ENCODE measurements around the gene GM2A.
"Not testable (repeated sequence)": the region's sequence is repeated elsewhere in the genome, so short reads cannot be mapped to it uniquely, and the experiment has no call there.

GM2A gene

DNA sequence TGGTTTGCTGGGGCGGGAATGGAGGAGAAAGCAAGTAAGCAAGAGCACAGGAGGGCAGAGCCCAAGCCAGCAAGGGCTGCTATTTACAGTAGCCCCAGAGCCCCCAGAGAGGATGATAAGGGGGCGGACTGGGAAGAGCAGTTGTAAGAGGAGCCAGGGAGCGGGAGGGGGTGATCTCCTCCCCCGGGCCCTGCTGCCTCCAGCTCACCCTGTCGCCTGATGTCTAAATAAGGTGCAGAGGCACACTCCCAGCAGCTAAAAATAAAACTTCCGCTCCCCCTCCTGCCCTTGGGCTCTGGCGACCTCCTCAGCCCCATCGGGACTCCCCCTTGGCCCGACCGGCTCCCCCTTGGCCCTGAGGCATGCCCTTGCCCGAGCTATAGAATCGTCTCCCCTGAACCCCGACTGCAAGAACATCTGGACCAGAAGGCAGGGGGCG is 14.7 kb upstream of the GM2A start:
- Histone ChIP-seq H3K27ac (replicated peaks; ENCODE audit: low read length) (no peak overlapping the region), H3K9ac (ENCODE audit: low read depth, low read length, poor library complexity) (no peak overlapping the region), H3K36me3 (replicated peaks in 1 of 2; ENCODE audit: control insufficient read depth in 2 of 2, insufficient read depth in 2 of 2, low read length in 2 of 2) (no peaks in the 10 kb centered on the region), H2BK5ac (ENCODE audit: low read length) (no peak overlapping the region), H2BK120ac (ENCODE audit: low read depth, low read length) (no peak overlapping the region), H2BK15ac (ENCODE audit: low read length) (no peak overlapping the region), H3K4me2 (ENCODE audit: insufficient read depth, low read length, poor library complexity, severe bottlenecking) (no peak overlapping the region), H3K23ac (ENCODE audit: low read depth, low read length, poor library complexity) (no peak overlapping the region), H2AFZ (ENCODE audit: low read length) (peak overlapping the region; percentile 59), H3K4me1 (ENCODE audit: control insufficient read depth in 2 of 2, insufficient read depth in 1 of 2, low read depth in 1 of 2, low read length in 2 of 2) (no peaks in the 10 kb centered on the region), H4K8ac (ENCODE audit: low read depth, low read length) (no peak overlapping the region), H3K14ac (ENCODE audit: low read length) (no peak overlapping the region), H3K18ac (ENCODE audit: low read length) (no peak overlapping the region), H4K91ac (ENCODE audit: low read depth, low read length, poor library complexity) (no peak overlapping the region), H3K9me3 (replicated peaks in 1 of 2; ENCODE audit: control insufficient read depth in 2 of 2, insufficient read depth in 1 of 2, low read depth in 1 of 2, low read length in 2 of 2) (no peaks in the 10 kb centered on the region), H2AK5ac (ENCODE audit: low read depth, low read length) (no peak overlapping the region), H3K4me3 (ENCODE audit: low read length in 2 of 2) (no peak overlapping the region), H3K27me3 (ENCODE audit: control insufficient read depth in 3 of 3, insufficient read depth in 3 of 3, low read depth in 1 of 3, low read length in 3 of 3) (peaks cover 0 to 18% (median 0%) of the 10 kb centered on the region in 3 experiments), H3K79me1 (ENCODE audit: low read depth, low read length) (no peaks in the 10 kb centered on the region), H3K4ac (ENCODE audit: low read length) (no peak overlapping the region), H2BK12ac (ENCODE audit: low read length) (no peak overlapping the region)
- no CpG with 5 or more reads among the region's 14 CpGs for WGBS, 2 donors (ENCODE audit: extremely low coverage in 2 of 2, insufficient read length in 2 of 2, insufficient replicate concordance in 1 of 2)
- DNase-seq (ENCODE audit: low spot score): no peak

DNA sequence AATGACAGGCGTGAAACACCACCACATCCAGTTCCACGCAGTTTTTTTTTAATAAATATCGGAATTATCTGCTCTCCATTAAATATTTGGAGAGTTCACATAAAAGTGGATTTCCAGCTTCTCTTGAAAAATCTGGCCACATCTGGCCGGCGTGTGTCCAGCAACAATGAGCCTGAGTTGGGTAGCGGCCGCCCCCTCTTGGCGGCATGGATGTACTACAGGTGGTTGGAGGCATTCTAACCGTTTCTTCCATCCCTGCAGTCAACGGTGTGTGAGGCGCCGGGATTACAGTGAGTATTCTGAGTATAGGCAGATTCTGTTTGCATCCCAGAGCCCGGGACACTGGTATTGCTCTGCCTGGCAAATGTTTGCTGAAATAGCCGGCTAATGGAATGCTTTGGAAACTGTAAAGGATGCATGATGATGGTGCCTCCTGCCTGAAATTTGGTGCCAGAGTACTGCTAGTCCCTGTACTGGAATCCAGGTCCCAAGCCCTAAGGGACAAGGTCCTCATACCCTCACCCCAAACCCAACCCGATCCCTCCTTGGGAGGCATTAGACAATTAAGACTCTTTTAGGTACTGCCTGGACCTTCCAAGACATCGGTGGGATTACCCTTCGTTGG is 13.6 kb upstream of the GM2A start:
- DNase-seq (ENCODE audit: low spot score): peak; percentile 65
- H3K9ac ChIP-seq (ENCODE audit: low read depth, low read length, poor library complexity): no peak overlapping the region
- no peaks in the 10 kb centered on the region for H3K36me3 ChIP-seq (replicated peaks in 1 of 2; ENCODE audit: control insufficient read depth in 2 of 2, insufficient read depth in 2 of 2, low read length in 2 of 2)
- H3K4me2 ChIP-seq (ENCODE audit: insufficient read depth, low read length, poor library complexity, severe bottlenecking): no peak overlapping the region
- no CpG with 5 or more reads among the region's 17 CpGs for WGBS, 2 donors (ENCODE audit: extremely low coverage in 2 of 2, insufficient read length in 2 of 2, insufficient replicate concordance in 1 of 2)
- no peak overlapping the region for H3K4ac ChIP-seq (ENCODE audit: low read length)
- peaks cover 0 to 13% (median 0%) of the 10 kb centered on the region in 3 experiments for H3K27me3 ChIP-seq (ENCODE audit: control insufficient read depth in 3 of 3, insufficient read depth in 3 of 3, low read depth in 1 of 3, low read length in 3 of 3)
- no peak overlapping the region for H2BK5ac ChIP-seq (ENCODE audit: low read length)
- no peaks in the 10 kb centered on the region for H3K9me3 ChIP-seq (replicated peaks in 1 of 2; ENCODE audit: control insufficient read depth in 2 of 2, insufficient read depth in 1 of 2, low read depth in 1 of 2, low read length in 2 of 2)
- H3K4me1 ChIP-seq (ENCODE audit: control insufficient read depth in 2 of 2, insufficient read depth in 1 of 2, low read depth in 1 of 2, low read length in 2 of 2): no peaks in the 10 kb centered on the region
- H4K8ac ChIP-seq (ENCODE audit: low read depth, low read length): no peak overlapping the region
- no peak overlapping the region for H2BK15ac ChIP-seq (ENCODE audit: low read length)
- no peak overlapping the region for H3K23ac ChIP-seq (ENCODE audit: low read depth, low read length, poor library complexity)
- no peak overlapping the region for H2BK120ac ChIP-seq (ENCODE audit: low read depth, low read length)
- H4K91ac ChIP-seq (ENCODE audit: low read depth, low read length, poor library complexity): no peak overlapping the region
- H3K27ac ChIP-seq (replicated peaks; ENCODE audit: low read length): no peak overlapping the region
- H3K14ac ChIP-seq (ENCODE audit: low read length): no peak overlapping the region
- H2BK12ac ChIP-seq (ENCODE audit: low read length): no peak overlapping the region
- H3K18ac ChIP-seq (ENCODE audit: low read length): no peak overlapping the region
- H3K4me3 ChIP-seq (ENCODE audit: low read length in 2 of 2): no peak overlapping the region
- no peaks in the 10 kb centered on the region for H3K79me1 ChIP-seq (ENCODE audit: low read depth, low read length)
- peak overlapping the region; percentile 66 for H2AFZ ChIP-seq (ENCODE audit: low read length)
- no peak overlapping the region for H2AK5ac ChIP-seq (ENCODE audit: low read depth, low read length)

DNA sequence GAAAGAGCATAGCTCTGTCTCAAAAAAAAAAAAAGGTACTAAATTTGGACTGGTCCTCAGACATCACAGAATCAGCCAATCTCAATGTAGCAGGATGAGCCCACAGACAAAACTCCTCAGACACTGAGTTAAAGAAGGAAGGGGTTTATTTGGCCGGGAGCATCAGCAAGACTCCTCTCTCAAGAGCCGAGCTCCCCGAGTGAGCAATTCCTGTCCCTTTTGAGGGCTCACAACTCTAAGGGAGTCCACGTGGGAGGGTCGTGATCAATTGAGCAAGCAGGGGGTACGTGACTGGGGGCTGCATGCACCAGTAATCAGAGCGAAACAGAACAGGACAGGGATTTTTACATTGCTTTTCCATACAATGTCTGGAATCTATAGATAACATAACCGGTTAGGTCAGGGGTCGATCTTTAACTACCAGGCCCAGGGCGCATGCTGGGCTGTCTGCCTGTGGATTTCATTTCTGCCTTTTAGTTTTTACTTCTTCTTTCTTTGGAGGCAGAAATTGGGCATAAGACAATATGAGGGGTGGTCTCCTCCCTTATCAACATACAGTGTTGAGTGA is 12.6 kb upstream of the GM2A start:
- no CpG with 5 or more reads among the region's 10 CpGs for WGBS, 2 donors (ENCODE audit: extremely low coverage in 2 of 2, insufficient read length in 2 of 2, insufficient replicate concordance in 1 of 2)
- H2BK15ac ChIP-seq (ENCODE audit: low read length); H3K4ac ChIP-seq (ENCODE audit: low read length); H2BK5ac ChIP-seq (ENCODE audit: low read length); H4K8ac ChIP-seq (ENCODE audit: low read depth, low read length); H2AK5ac ChIP-seq (ENCODE audit: low read depth, low read length); H3K27me3 ChIP-seq (ENCODE audit: control insufficient read depth in 3 of 3, insufficient read depth in 3 of 3, low read depth in 1 of 3, low read length in 3 of 3); H3K4me3 ChIP-seq (ENCODE audit: low read length in 2 of 2); H2AFZ ChIP-seq (ENCODE audit: low read length); H3K23ac ChIP-seq (ENCODE audit: low read depth, low read length, poor library complexity); H3K27ac ChIP-seq (replicated peaks; ENCODE audit: low read length); H3K79me1 ChIP-seq (ENCODE audit: low read depth, low read length); H2BK120ac ChIP-seq (ENCODE audit: low read depth, low read length); H4K91ac ChIP-seq (ENCODE audit: low read depth, low read length, poor library complexity); H3K4me1 ChIP-seq (ENCODE audit: control insufficient read depth in 2 of 2, insufficient read depth in 1 of 2, low read depth in 1 of 2, low read length in 2 of 2); H3K9ac ChIP-seq (ENCODE audit: low read depth, low read length, poor library complexity); H3K14ac ChIP-seq (ENCODE audit: low read length); H3K4me2 ChIP-seq (ENCODE audit: insufficient read depth, low read length, poor library complexity, severe bottlenecking); H3K9me3 ChIP-seq (replicated peaks in 1 of 2; ENCODE audit: control insufficient read depth in 2 of 2, insufficient read depth in 1 of 2, low read depth in 1 of 2, low read length in 2 of 2); H3K18ac ChIP-seq (ENCODE audit: low read length); H2BK12ac ChIP-seq (ENCODE audit: low read length); DNase-seq (ENCODE audit: low spot score); H3K36me3 ChIP-seq (replicated peaks in 1 of 2; ENCODE audit: control insufficient read depth in 2 of 2, insufficient read depth in 2 of 2, low read length in 2 of 2): not testable (repeated sequence)

DNA sequence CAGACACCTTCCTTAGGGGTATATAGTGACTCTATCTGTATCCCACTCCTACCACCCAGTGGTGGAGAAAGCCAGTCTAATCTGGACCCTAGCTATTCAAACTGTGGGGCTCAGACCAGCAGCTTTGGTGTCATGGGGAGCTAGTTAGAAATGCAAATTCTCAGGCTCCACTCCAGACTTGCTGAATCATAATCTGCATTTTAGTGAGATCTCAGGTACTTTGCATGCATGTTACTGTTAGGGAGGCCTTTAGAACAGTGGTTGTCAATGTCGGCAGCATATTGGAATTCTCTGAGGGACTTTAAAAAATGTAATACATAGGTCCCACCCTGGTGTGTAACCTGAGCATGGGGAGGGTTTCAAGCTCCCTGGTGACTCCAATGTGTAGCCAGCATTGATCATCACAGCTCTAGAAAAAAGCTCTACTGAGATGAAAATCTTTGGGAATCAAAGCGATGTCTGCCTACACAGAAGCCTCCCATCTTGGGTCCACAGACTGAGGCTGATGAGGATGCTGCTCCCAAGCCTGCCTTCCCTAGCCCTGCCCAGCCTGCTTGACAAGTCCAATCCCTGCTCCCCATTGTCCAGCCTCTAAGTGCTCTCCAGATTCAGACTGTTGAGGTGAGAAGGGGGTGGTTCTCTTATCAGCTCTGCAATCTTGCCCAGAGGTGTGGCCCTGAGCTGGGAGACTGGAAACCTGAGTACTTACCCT is 11.9 kb upstream of the GM2A start:
- Histone ChIP-seq H3K18ac (ENCODE audit: low read length) (no peak overlapping the region), H2BK15ac (ENCODE audit: low read length) (no peak overlapping the region), H3K36me3 (replicated peaks in 1 of 2; ENCODE audit: control insufficient read depth in 2 of 2, insufficient read depth in 2 of 2, low read length in 2 of 2) (no peaks in the 10 kb centered on the region), H3K4me2 (ENCODE audit: insufficient read depth, low read length, poor library complexity, severe bottlenecking) (no peak overlapping the region), H2AK5ac (ENCODE audit: low read depth, low read length) (no peak overlapping the region), H3K9me3 (replicated peaks in 1 of 2; ENCODE audit: control insufficient read depth in 2 of 2, insufficient read depth in 1 of 2, low read depth in 1 of 2, low read length in 2 of 2) (no peaks in the 10 kb centered on the region), H4K8ac (ENCODE audit: low read depth, low read length) (no peak overlapping the region), H4K91ac (ENCODE audit: low read depth, low read length, poor library complexity) (no peak overlapping the region), H3K79me1 (ENCODE audit: low read depth, low read length) (no peaks in the 10 kb centered on the region), H3K14ac (ENCODE audit: low read length) (no peak overlapping the region), H2AFZ (ENCODE audit: low read length) (no peak overlapping the region), H3K4me1 (ENCODE audit: control insufficient read depth in 2 of 2, insufficient read depth in 1 of 2, low read depth in 1 of 2, low read length in 2 of 2) (no peaks in the 10 kb centered on the region), H3K9ac (ENCODE audit: low read depth, low read length, poor library complexity) (no peak overlapping the region), H3K23ac (ENCODE audit: low read depth, low read length, poor library complexity) (no peak overlapping the region), H2BK120ac (ENCODE audit: low read depth, low read length) (no peak overlapping the region), H2BK5ac (ENCODE audit: low read length) (no peak overlapping the region), H3K4me3 (ENCODE audit: low read length in 2 of 2) (no peak overlapping the region), H2BK12ac (ENCODE audit: low read length) (no peak overlapping the region), H3K27ac (replicated peaks; ENCODE audit: low read length) (no peak overlapping the region), H3K4ac (ENCODE audit: low read length) (no peak overlapping the region), H3K27me3 (ENCODE audit: control insufficient read depth in 3 of 3, insufficient read depth in 3 of 3, low read depth in 1 of 3, low read length in 3 of 3) (peaks cover 0 to 13% (median 0%) of the 10 kb centered on the region in 3 experiments)
- no CpG with 5 or more reads among the region's 2 CpGs for WGBS, 2 donors (ENCODE audit: extremely low coverage in 2 of 2, insufficient read length in 2 of 2, insufficient replicate concordance in 1 of 2)
- DNase-seq (ENCODE audit: low spot score): no peak
